HG03575 (cell line): Measurements from ENCODE around the gene RBFA.
"Not testable (repeated sequence)": the region's sequence is repeated elsewhere in the genome, so short reads cannot be mapped to it uniquely, and the experiment has no call there.

Experiments
- ATAC-seq: cut with Tn5 transposase; IDR thresholded peaks from one replicate; pipeline ENCODE4 v1.9.1; 2021; ENCODE audit not compliant: unreplicated experiment, insufficient number of reproducible peaks, low FRiP score; ENCODE audit errors: extremely low read depth

The RBFA gene

GRCh38 chr18:80034068-80034851 lies at the start of gene RBFA:
Gene RBFA (plus strand): TSS chr18:80034434. CDS start chr18:80034496, 62 bp downstream.
- ATAC-seq, result peak; percentile 1

GRCh38 chr18:79985172-79985571 lies 49.1 kb upstream of the RBFA start:
- no peak for ATAC-seq

GRCh38 chr18:79986726-79987125 lies 47.5 kb upstream of the RBFA start:
- ATAC-seq, result no peak

- ATAC-seq, result no peak
These were observed 46.7 kb upstream of the RBFA start for GRCh38 chr18:79987566-79987965.

- ATAC-seq, result peak; percentile 29
These were observed 46.2 kb upstream of the RBFA start for GRCh38 chr18:79988071-79988450.

- ATAC-seq, result peak; percentile 77
These were observed 45.6 kb upstream of the RBFA start, which contains the start of gene TXNL4A for GRCh38 chr18:79988451-79989194. Gene TXNL4A (minus strand): TSS chr18:79988563. CDS start chr18:79988392, 171 bp downstream.

- ATAC-seq, result no peak
These were observed 45.1 kb upstream of the RBFA start for GRCh38 chr18:79989195-79989497.

GRCh38 chr18:79991494-79991893 lies 42.7 kb upstream of the RBFA start:
- no peak for ATAC-seq

- ATAC-seq, result not testable (repeated sequence)
These were observed 34.5 kb upstream of the RBFA start for GRCh38 chr18:79999701-80000100.

- no peak for ATAC-seq
These were observed 33.4 kb upstream of the RBFA start for GRCh38 chr18:80000877-80001276.

- no peak for ATAC-seq
These were observed 31.8 kb upstream of the RBFA start for GRCh38 chr18:80002468-80002867.

GRCh38 chr18:80004600-80005342 lies 29.5 kb upstream of the RBFA start:
- no peak for ATAC-seq

- ATAC-seq, result no peak
These were observed 27.5 kb upstream of the RBFA start for GRCh38 chr18:80006724-80007123.

- no peak for ATAC-seq
These were observed 24.3 kb upstream of the RBFA start for GRCh38 chr18:80009661-80010550.

GRCh38 chr18:80010551-80010906 lies 23.7 kb upstream of the RBFA start:
- no peak for ATAC-seq

GRCh38 chr18:80011496-80012137 lies 22.6 kb upstream of the RBFA start:
- ATAC-seq, result not testable (repeated sequence)

- no peak for ATAC-seq
These were observed 21.5 kb upstream of the RBFA start for GRCh38 chr18:80012714-80013113.

GRCh38 chr18:80022613-80023012 lies 11.6 kb upstream of the RBFA start:
- ATAC-seq, result no peak
